ENCODE data around the gene PGK1.

The PGK1 gene

GRCh38 chrX:78104447-78105176 is 564 bp downstream of the PGK1 start:
- peak overlapping the region; percentile 90 for H3K4me3 ChIP-seq (ENCODE audit: control insufficient read depth, low read depth, low read length)
- peak; percentile 50 for DNase-seq (ENCODE audit: low read depth)
- TF ChIP-seq CTCF (conservative IDR thresholded peaks at IDR 0.05; ENCODE audit: control insufficient read depth, insufficient read depth, low read depth, low read length), result no peak

- TF ChIP-seq CTCF (conservative IDR thresholded peaks at IDR 0.05; ENCODE audit: control insufficient read depth, insufficient read depth, low read depth, low read length), result no peak
- no peak for DNase-seq (ENCODE audit: low read depth)
- peak overlapping the region; percentile 90 for H3K4me3 ChIP-seq (ENCODE audit: control insufficient read depth, low read depth, low read length)
Observed at GRCh38 chrX:78105944-78106650, 2.0 kb downstream of the PGK1 start.

- H3K4me3 ChIP-seq (ENCODE audit: control insufficient read depth, low read depth, low read length), result no peak overlapping the region
- TF ChIP-seq CTCF (conservative IDR thresholded peaks at IDR 0.05; ENCODE audit: control insufficient read depth, insufficient read depth, low read depth, low read length), result no peak
- DNase-seq (ENCODE audit: low read depth), result no peak
Observed at GRCh38 chrX:78106651-78106986, 2.6 kb downstream of the PGK1 start.

- no peak for TF ChIP-seq CTCF (conservative IDR thresholded peaks at IDR 0.05; ENCODE audit: control insufficient read depth, insufficient read depth, low read depth, low read length)
- H3K4me3 ChIP-seq (ENCODE audit: control insufficient read depth, low read depth, low read length), result no peak overlapping the region
Observed at GRCh38 chrX:78109458-78109857, 5.4 kb downstream of the PGK1 start.

GRCh38 chrX:78111140-78111931 is 7.3 kb downstream of the PGK1 start:
- H3K4me3 ChIP-seq (ENCODE audit: control insufficient read depth, low read depth, low read length), result no peak overlapping the region
- no peak for TF ChIP-seq CTCF (conservative IDR thresholded peaks at IDR 0.05; ENCODE audit: control insufficient read depth, insufficient read depth, low read depth, low read length)
- DNase-seq (ENCODE audit: low read depth), result no peak

More at GRCh38 chrX:78109458-78109857, 5.4 kb downstream of the PGK1 start:
- DNase-seq (ENCODE audit: low read depth), result no peak

DNA sequence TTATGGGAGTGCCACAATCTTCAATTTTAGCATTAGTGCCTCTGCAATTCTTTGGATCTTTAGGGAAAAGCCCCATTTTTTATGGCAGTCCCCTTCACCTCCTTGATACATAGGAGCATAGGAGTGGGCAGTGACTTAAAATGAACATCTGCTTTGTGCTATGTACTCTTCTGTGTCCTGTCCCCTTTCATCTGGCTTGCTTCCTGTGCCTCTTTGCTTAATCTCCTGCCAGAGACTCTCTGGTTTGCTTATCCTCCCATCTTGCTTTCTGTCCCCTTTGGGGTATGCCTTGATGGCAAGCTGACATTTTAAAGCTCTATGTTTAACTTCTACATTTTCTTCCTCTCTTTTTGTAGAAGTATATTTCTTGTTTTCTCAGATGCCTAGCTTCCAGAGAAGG is 12.3 kb downstream of the PGK1 start:
- H3K4me3 ChIP-seq (ENCODE audit: control insufficient read depth, low read depth, low read length), result no peak overlapping the region
- DNase-seq (ENCODE audit: low read depth), result no peak
- no peak for TF ChIP-seq CTCF (conservative IDR thresholded peaks at IDR 0.05; ENCODE audit: control insufficient read depth, insufficient read depth, low read depth, low read length)

Measured in fibroblast of mammary gland (primary cell).